OCI-LY3 (cell line): ENCODE data around the gene SLC6A15.

ENCODE experiments used
- H2AFZ ChIP-seq: fragments of 200-600, 300-600 bp; shearing (Covaris generic); 2 replicates; pipeline ENCODE4 v1.6.0; 2014; ENCODE audit warnings: antibody characterized with exemption, low read depth, low read length
- H3K27ac ChIP-seq: fragments of 200-600, 300-600 bp; sonication (generic); 2 replicates; pipeline ENCODE4 v1.5.1; 2014; ENCODE audit warnings: mild to moderate bottlenecking, low read length, moderate library complexity, mixed read lengths
- H3K27me3 ChIP-seq: fragments of 200-600, 300-600 bp; sonication (generic); 2 replicates; pipeline ENCODE4 v1.6.1; 2014; ENCODE audit warnings: low read depth, low read length, mixed read lengths
- H3K36me3 ChIP-seq: fragments of 200-600, 300-600 bp; sonication (generic); replicated peaks from 2 replicates; pipeline ENCODE3; 2014; ENCODE audit warnings: low read depth, low read length, mixed read lengths
- H3K4me1 ChIP-seq: fragments of 300-600, 200-600 bp; sonication (generic); 2 replicates; pipeline ENCODE4 v1.6.1; 2014; ENCODE audit warnings: low read length, mixed read lengths
- H3K4me2 ChIP-seq: fragments of 200-600, 300-600 bp; sonication (generic); 2 replicates; pipeline ENCODE4 v1.6.1; 2014; ENCODE audit warnings: low read length, mixed read lengths
- H3K4me3 ChIP-seq: fragments of 300-600, 200-600 bp; sonication (generic); 2 replicates; pipeline ENCODE4 v1.5.1; 2014; ENCODE audit warnings: antibody characterized with exemption, mild to moderate bottlenecking, low read length, moderate library complexity
- H3K79me2 ChIP-seq: fragments of 300-600, 200-600 bp; shearing (Covaris generic); 2 replicates; pipeline ENCODE4 v1.6.1; 2014; ENCODE audit warnings: mild to moderate bottlenecking, low read length, mixed read lengths
- H3K9ac ChIP-seq: fragments of 300-600, 200-600 bp; shearing (Covaris generic); 2 replicates; pipeline ENCODE4 v1.6.0; 2014; ENCODE audit warnings: mild to moderate bottlenecking, low read length, moderate library complexity
- H3K9me3 ChIP-seq: fragments of 200-600, 300-600 bp; shearing (Covaris generic); 2 replicates; pipeline ENCODE4 v1.6.1; 2014; ENCODE audit warnings: low read length, mixed read lengths; ENCODE audit not compliant: insufficient read depth
- H4K20me1 ChIP-seq: fragments of 200-600, 300-600 bp; sonication (generic); 2 replicates; pipeline ENCODE4 v1.6.1; 2016; ENCODE audit warnings: low read length, mixed read lengths; ENCODE audit not compliant: insufficient read depth
- CTCF ChIP-seq: fragments of 200-600, 300-600 bp; sonication (generic); IDR thresholded peaks from 2 replicates; pipeline ENCODE4 v1.5.1; 2014; ENCODE audit warnings: antibody characterized with exemption, low read length, low read depth
- EZH2phosphoT487 ChIP-seq: fragments of 200-600 bp; shearing (Covaris generic); IDR thresholded peaks from 2 replicates; pipeline ENCODE4 v1.6.1; 2018; ENCODE audit warnings: antibody characterized with exemption, mixed run types, low read depth

SLC6A15 gene

DNA sequence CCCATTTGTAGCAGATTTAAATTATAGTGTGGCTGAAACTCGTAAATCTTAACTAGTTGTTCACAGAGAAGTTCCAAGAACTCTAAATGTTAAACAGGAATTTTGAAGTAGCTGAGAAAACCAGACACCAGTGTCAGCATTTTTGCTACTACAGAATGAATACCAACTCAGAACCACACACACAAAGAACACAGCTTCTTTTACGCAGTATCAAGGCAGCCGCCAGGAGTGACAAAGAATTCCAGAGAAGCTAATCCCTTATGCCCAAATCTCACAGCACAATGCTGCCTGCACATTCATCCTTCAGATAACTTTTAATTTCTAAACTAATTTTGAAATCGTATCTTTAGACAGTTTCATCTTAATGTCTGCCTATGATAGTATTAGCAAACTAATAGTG lies 37.4 kb downstream of the SLC6A15 start:
- H3K27ac ChIP-seq: no peak overlapping the region
- no peaks in the 10 kb centered on the region for H3K27me3 ChIP-seq
- H3K9me3 ChIP-seq: no peaks in the 10 kb centered on the region
- no peak overlapping the region for H3K9ac ChIP-seq
- no peak for TF ChIP-seq EZH2phosphoT487
- TF ChIP-seq CTCF: no peak
- no peaks in the 10 kb centered on the region for H3K36me3 ChIP-seq
- H3K4me1 ChIP-seq: peaks cover 15% of the 10 kb centered on the region
- no peaks in the 10 kb centered on the region for H4K20me1 ChIP-seq
- no peaks in the 10 kb centered on the region for H3K79me2 ChIP-seq
- no peak overlapping the region for H3K4me3 ChIP-seq
- no peak overlapping the region for H3K4me2 ChIP-seq
- no peak overlapping the region for H2AFZ ChIP-seq

GRCh38 chr12:84874825-84875139 lies 37.8 kb downstream of the SLC6A15 start:
- Histone ChIP-seq H3K36me3 (no peaks in the 10 kb centered on the region), H3K4me2 (no peak overlapping the region), H3K4me1 (peaks cover 15% of the 10 kb centered on the region), H3K27ac (no peak overlapping the region), H4K20me1 (no peaks in the 10 kb centered on the region), H2AFZ (no peak overlapping the region), H3K27me3 (no peaks in the 10 kb centered on the region), H3K79me2 (no peaks in the 10 kb centered on the region), H3K4me3 (no peak overlapping the region), H3K9ac (no peak overlapping the region), H3K9me3 (no peaks in the 10 kb centered on the region)
- TF ChIP-seq EZH2phosphoT487: no peak
- TF ChIP-seq CTCF: no peak

- Histone ChIP-seq H3K79me2 (no peaks in the 10 kb centered on the region), H3K9ac (no peak overlapping the region), H3K27ac (no peak overlapping the region), H3K4me1 (peaks cover 15% of the 10 kb centered on the region), H3K36me3 (no peaks in the 10 kb centered on the region), H3K4me3 (0 out of 2 replicates have a peak overlapping the region, but pooled peaks have one; percentile 5), H4K20me1 (no peaks in the 10 kb centered on the region), H2AFZ (peak overlapping the region; percentile 27), H3K9me3 (no peaks in the 10 kb centered on the region), H3K4me2 (peak overlapping the region; percentile 24), H3K27me3 (no peaks in the 10 kb centered on the region)
- TF ChIP-seq EZH2phosphoT487 (no peak), CTCF (peak; percentile 84)
Measured at GRCh38 chr12:84874125-84874824, 38.3 kb downstream of the SLC6A15 start.

DNA sequence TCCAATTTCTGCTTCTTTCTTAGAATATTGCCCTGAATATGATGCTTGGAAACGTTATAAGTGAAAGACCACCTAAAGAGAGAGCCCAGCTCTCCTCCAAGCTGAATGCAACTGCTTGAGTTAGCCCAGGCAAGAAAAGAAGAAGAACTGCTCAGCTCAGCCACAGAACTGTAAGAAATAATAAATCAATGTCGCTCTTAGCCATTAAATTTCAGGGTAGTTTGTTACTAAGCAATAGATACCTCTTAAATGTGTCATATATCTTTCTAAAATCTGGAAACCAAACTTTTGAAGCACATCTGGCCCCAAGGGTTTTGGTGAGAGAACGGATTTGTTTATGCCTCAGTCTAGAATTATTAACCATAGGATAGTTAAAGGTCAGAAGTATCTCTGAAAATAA lies 50.4 kb downstream of the SLC6A15 start:
- no peak for TF ChIP-seq CTCF
- no peak for TF ChIP-seq EZH2phosphoT487
- no peak overlapping the region for H2AFZ ChIP-seq

More for the DNA sequence above, 50.4 kb downstream of the SLC6A15 start:
- no peaks in the 10 kb centered on the region for H3K9me3 ChIP-seq
- no peaks in the 10 kb centered on the region for H3K27me3 ChIP-seq
- no peaks in the 10 kb centered on the region for H3K79me2 ChIP-seq
- H3K36me3 ChIP-seq: no peaks in the 10 kb centered on the region
- no peak overlapping the region for H3K9ac ChIP-seq
- H3K4me1 ChIP-seq: no peaks in the 10 kb centered on the region
- no peak overlapping the region for H3K27ac ChIP-seq
- H3K4me3 ChIP-seq: no peak overlapping the region
- H3K4me2 ChIP-seq: no peak overlapping the region
- H4K20me1 ChIP-seq: no peaks in the 10 kb centered on the region
